ENCODE results near the gene FADS2.

- TF ChIP-seq CREB1 (CRISPR knock-in tag; IDR thresholded peaks at IDR 0.05; ENCODE audit: low read depth), result no peak
- no peak for TF ChIP-seq CTCF (conservative IDR thresholded peaks at IDR 0.05; ENCODE audit: low read depth in 2 of 2)
- no peak for TF ChIP-seq EZH2 (IDR thresholded peaks at IDR 0.05; ENCODE audit: low read depth, unreplicated experiment)
- no peak for TF ChIP-seq JUNB (IDR thresholded peaks at IDR 0.05; ENCODE audit: unreplicated experiment)
- TF ChIP-seq REST (IDR thresholded peaks at IDR 0.05; ENCODE audit: unreplicated experiment), result no peak
- TF ChIP-seq POLR2AphosphoS5 (IDR thresholded peaks at IDR 0.05; ENCODE audit: low read depth), result no peak
- no peak for TF ChIP-seq ZNF331 (CRISPR knock-in tag; IDR thresholded peaks at IDR 0.05; ENCODE audit: low read depth)
- no peak for TF ChIP-seq EZH2phosphoT487 (IDR thresholded peaks at IDR 0.05; ENCODE audit: unreplicated experiment)
- no peak for TF ChIP-seq ETS1 (IDR thresholded peaks at IDR 0.05)
- no peak for TF ChIP-seq STAT1 (IDR thresholded peaks at IDR 0.05; ENCODE audit: unreplicated experiment)
- TF ChIP-seq NANOG (IDR thresholded peaks at IDR 0.05; ENCODE audit: borderline replicate concordance), result no peak
- TF ChIP-seq ZNF114 (CRISPR knock-in tag; IDR thresholded peaks at IDR 0.05), result no peak
Observed at GRCh38 chr11:61893981-61894380, 65.9 kb downstream of the FADS2 start.
